HG02571 (cell line): Measurements from ENCODE around the gene MEOX2.

Source experiments
- ATAC-seq: cut with Tn5 transposase; IDR thresholded peaks from one replicate; pipeline ENCODE4 v1.9.1; 2021; ENCODE audit warnings: mild to moderate bottlenecking, moderate library complexity; ENCODE audit not compliant: unreplicated experiment

Gene MEOX2

GRCh38 chr7:15618275-15618674 lies 68.2 kb downstream of the MEOX2 start:
- no peak for ATAC-seq

DNA sequence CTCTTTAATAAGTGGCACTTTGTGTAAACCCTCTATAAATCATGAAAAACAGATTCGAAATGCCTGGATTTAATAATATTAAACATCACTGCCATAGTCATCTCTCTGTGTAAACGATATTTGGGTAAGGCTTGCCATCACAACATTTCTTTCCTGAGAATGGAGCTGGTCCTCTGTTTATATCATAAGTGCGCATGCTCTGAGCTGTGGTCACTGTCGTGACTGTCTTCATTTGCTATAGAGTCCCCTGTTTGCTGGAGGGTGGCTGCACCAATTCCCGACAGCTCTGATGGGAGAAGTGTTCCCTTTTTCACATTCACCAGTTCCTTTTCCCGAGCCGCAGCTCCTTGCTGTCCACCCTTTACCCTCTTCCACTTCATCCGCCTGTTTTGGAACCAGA lies 74.3 kb downstream of the MEOX2 start:
- no peak for ATAC-seq

- ATAC-seq: no peak
Observed at GRCh38 chr7:15610503-15610902, 76.0 kb downstream of the MEOX2 start.

- ATAC-seq: no peak
Observed at GRCh38 chr7:15609287-15609686, 77.2 kb downstream of the MEOX2 start.

DNA sequence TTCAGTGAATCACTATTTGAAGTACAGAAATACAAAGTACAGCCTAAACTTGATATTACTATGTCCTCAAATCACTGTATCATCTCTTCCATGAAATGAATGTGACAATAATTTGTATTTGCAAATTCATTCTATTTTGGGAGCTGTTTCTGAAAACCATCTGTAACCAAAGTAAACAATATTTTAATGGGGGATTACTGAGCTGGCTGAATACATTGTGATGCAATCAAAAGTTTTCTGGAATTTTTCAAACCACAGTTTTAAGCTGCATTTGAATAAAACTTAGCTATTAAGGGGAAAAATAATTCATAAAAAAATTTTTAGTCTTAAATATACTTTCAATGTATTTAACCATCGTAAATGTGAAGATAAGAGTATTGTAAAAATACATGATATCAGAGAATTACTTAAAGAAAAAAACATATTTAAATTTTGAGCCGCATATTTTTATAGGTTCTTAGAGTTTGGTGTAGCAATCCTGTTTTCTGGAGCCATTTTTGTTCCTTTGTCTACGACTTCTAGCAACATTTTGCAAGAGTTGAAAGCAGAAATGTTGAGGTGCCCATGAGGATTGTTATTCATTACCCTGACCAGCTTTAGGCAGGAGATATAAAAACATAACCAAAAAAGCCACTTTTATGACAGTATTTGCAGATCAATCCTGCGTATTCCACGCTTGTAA lies 78.8 kb downstream of the MEOX2 start:
- ATAC-seq: no peak

GRCh38 chr7:15606561-15606960 lies 79.9 kb downstream of the MEOX2 start:
- ATAC-seq: no peak

- no peak for ATAC-seq
Observed at GRCh38 chr7:15604166-15604565, 82.3 kb downstream of the MEOX2 start.

DNA sequence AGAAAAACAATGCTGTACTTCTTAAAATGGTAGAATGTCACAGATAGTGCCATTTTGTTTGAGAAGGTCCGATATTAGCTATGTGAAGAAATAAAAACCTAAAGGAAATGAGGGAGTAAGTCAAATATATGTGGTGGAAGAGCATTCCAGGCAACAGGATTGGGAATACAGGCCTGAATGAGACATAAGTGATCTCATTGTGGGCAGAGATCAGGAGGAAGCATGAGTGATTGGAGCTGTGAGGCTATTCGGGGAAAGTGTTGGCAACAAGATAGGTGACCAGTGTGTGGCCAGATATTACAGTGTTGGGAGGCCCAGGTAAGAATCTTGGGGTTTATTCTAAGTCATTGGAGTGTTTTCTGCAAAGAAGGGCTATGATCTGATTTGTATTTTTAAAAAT lies 83.4 kb downstream of the MEOX2 start:
- ATAC-seq: no peak

GRCh38 chr7:15602236-15602635 lies 84.2 kb downstream of the MEOX2 start:
- no peak for ATAC-seq

DNA sequence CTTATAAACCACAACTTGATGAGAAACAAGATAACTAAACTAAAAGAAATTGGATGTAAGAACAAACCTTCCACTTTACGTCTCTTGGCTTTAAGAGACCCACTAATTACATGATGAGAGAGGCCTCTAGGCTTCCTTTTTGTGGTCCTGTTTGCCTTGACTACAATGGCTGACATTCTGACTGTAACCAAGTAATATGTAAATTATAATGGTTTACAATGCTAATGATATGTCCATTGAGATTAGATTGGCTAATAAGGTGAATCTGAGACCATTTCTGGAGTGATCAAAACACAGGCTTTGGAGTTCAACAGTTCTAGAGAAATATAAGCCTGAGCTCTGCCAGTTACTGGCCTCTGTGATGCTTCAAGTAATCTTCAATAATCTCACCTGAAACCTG lies 85.3 kb downstream of the MEOX2 start:
- ATAC-seq: no peak

GRCh38 chr7:15600298-15600697 lies 86.2 kb downstream of the MEOX2 start:
- no peak for ATAC-seq

GRCh38 chr7:15594461-15594860 lies 92.0 kb downstream of the MEOX2 start:
- ATAC-seq: no peak

DNA sequence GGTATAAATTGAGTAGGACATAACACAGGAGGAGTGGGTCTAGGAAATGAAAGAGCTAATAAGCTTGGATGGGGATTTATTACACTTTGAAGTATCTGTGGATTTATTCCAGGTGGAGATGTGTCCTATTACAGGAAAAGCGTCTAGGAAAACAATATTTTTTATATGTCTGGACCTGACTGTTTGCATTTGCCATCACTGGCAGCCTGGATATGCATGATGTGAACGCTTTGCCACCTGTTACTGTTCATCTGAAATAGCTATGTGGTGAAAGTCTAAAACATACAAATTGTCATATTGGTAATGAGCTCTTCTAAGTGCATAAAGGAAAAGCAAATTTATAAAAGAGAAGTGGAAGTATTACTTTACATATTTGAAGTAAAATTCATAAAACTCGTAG lies 93.1 kb downstream of the MEOX2 start:
- ATAC-seq: no peak

- ATAC-seq: no peak
Observed at GRCh38 chr7:15586266-15586665, 100.2 kb downstream of the MEOX2 start.

- no peak for ATAC-seq
Observed at GRCh38 chr7:15584575-15584974, 101.9 kb downstream of the MEOX2 start.

DNA sequence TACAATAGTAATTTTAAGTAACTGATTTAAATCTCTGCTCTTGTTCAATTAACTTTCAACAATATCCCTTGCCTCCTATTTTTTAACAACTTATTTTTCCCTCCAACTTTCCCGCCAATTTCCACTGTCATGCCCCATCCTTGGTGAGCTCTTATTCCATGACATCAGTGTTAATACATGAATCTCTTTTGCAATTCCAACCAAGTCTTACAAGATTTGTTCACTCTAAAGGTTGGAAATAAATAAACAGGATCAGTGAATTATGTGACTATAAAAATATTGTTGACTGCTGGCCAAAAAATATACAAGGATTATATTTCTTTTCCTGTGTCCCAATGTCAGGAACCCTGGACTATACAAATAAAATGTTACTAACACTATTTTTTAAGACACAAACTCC lies 103.7 kb downstream of the MEOX2 start:
- ATAC-seq: no peak

GRCh38 chr7:15581352-15581951 lies 105.0 kb downstream of the MEOX2 start:
- no peak for ATAC-seq

DNA sequence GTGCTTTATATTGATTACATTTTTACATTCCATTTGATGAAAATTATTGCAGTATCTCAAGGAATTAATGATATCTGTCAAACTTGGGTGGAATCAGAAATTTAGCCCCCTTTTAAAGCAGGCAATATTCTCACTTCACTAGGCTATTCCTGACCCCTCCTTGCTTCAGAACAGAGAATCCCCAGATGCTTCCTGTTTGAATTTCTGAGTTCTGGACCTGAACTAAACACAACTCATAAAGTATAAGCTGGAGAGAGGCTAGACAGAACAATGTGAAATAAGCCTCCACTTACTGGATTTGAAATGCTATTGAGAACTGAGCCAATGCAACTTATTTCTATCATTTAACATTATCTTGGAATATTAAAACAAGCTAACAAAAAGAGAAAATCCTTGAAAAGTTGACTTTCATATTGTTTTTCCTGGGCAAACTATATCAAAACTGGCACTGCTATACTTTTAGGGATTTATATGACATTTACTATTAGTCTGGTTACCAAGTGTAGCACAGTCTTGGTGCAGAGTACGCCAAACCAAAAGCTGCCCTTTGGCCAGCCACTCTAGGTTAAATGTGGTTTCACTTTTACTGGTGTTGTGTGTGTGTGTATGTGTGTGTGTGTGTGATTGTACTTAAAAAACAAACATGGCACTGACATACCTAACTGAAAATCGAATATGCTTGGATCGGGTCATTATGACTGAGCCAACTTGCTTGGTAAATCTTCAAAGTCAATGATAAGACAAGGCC lies 105.7 kb downstream of the MEOX2 start:
- no peak for ATAC-seq

DNA sequence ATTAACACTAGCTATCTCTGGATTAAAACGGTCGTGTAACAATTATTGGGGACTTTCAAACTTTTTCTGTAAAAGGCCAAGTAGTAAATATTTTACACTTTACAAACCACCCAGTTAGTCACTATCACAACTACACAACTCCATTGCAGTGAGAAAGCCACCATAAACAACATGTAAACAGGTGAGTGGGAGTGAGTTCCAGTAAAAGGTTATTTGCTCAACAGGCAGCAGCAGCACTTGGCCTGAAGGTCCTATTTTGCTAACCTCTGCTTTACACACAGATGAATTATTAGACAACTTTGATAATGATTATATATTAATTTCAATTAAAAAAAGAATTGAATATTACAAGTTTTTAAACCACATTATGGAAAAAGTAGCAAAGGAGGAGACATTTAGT lies 108.9 kb downstream of the MEOX2 start:
- no peak for ATAC-seq

GRCh38 chr7:15571301-15571878 lies 115.1 kb downstream of the MEOX2 start:
- no peak for ATAC-seq

GRCh38 chr7:15567652-15568051 lies 118.8 kb downstream of the MEOX2 start:
- ATAC-seq: no peak

DNA sequence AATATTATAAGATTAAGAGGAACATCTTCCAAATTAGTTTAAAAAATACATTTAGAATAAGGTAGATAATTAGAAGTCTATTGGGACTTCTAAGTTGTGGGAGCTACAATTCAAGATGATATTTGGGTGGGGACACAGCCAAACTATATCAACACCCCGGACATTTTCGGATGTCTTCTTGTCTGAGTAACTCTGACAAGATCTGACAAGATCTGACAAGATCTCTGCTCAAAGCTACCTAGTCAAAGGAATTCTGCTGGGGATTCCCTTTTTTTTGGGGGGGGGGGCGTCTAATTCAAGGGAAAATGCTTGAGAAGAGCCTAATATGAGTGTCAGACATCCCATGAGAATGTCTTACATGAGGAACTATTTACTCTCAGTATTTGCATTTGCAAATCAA lies 119.4 kb downstream of the MEOX2 start:
- ATAC-seq: no peak
